Ovary (tissue), 3 donors: ENCODE results near the gene CHKA.

Experiments
- CTCF ChIP-seq, 3 donors: fragments of 450-650 bp in 2 of 3; fragments of 200-600 bp in 1 of 3; IDR thresholded peaks; one replicate each; pipeline versions ENCODE4 v1.5.1 to v1.8.0; 2016 to 2022; ENCODE audit warnings: antibody characterized with exemption in 3 of 3, mild to moderate bottlenecking in 1 of 3
- EP300 ChIP-seq: sonication (generic); formaldehyde crosslinking; IDR thresholded peaks from one replicate; pipeline ENCODE4 v1.6.1; 2017; ENCODE audit warnings: antibody characterized with exemption
- POLR2A ChIP-seq: fragments of 450-650 bp; IDR thresholded peaks from one replicate; pipeline ENCODE4 v1.6.1; 2017; ENCODE audit warnings: antibody characterized with exemption, mild to moderate bottlenecking, moderate library complexity
- donor health status: DM: no; HTN: no; CAD: no.

DNA sequence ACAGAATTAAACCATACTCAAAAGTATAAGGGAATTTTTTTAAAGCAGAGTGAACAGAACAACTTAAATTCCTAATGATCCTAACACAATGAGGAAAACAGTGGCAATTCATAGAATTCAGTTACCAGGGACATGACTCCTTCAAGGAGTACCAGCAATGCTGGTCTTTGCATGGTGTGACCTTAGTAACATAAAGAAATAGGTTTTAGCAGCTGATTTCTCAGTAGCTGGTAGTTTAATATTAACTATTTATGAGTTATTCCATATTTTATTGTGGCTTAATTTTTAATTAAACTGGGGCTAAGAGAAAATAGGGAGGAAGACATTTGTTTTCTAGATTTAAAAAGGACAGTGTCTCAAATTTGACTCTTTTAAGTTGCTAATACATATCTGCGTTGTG lies 30.9 kb downstream of the CHKA start:
- TF ChIP-seq CTCF (IDR thresholded peaks at IDR 0.05) = no peak
- no peak for TF ChIP-seq EP300
- TF ChIP-seq POLR2A = no peak
